ENCODE data around the gene CDK6. TPM values are rescaled to one million over a fixed set of nuclear protein-coding genes. Genes with fewer than 3 reads are reported as not detected.
"Not testable (repeated sequence)": the region's sequence is repeated elsewhere in the genome, so short reads cannot be mapped to it uniquely, and the experiment has no call there.

The CDK6 gene
- total RNA-seq, 4 donors from 2014 or later: 18.9 to 30.3 (median 24.2) TPM

GRCh38 chr7:92762851-92763250, 73.5 kb downstream of the CDK6 start:
- ATAC-seq (ENCODE audit: low FRiP score) (no peak), DNase-seq (ENCODE audit: low spot score) (no peak)
- TF ChIP-seq CTCF (IDR thresholded peaks at IDR 0.05): no peak

- ATAC-seq (ENCODE audit: low FRiP score) (no peak), DNase-seq (ENCODE audit: low spot score) (no peak)
- TF ChIP-seq CTCF (IDR thresholded peaks at IDR 0.05): no peak
Observed at GRCh38 chr7:92761391-92762097, 74.8 kb downstream of the CDK6 start.

- DNase-seq (ENCODE audit: low spot score): no peak
- no peak for TF ChIP-seq CTCF (IDR thresholded peaks at IDR 0.05)
- ATAC-seq (ENCODE audit: low FRiP score): no peak
Observed at GRCh38 chr7:92758796-92759431, 77.5 kb downstream of the CDK6 start.

GRCh38 chr7:92757311-92757910, 79.0 kb downstream of the CDK6 start:
- DNase-seq (ENCODE audit: low spot score); ATAC-seq (ENCODE audit: low FRiP score): not testable (repeated sequence)

- DNase-seq (ENCODE audit: low spot score): no peak
- ATAC-seq (ENCODE audit: low FRiP score): no peak
- TF ChIP-seq CTCF (IDR thresholded peaks at IDR 0.05): no peak
Observed at GRCh38 chr7:92755680-92756079, 80.7 kb downstream of the CDK6 start.

GRCh38 chr7:92754919-92755581, 81.3 kb downstream of the CDK6 start:
- TF ChIP-seq CTCF (IDR thresholded peaks at IDR 0.05): no peak
- DNase-seq (ENCODE audit: low spot score) (no peak), ATAC-seq (ENCODE audit: low FRiP score) (no peak)

GRCh38 chr7:92753614-92754013, 82.8 kb downstream of the CDK6 start:
- TF ChIP-seq CTCF (IDR thresholded peaks at IDR 0.05): no peak
- DNase-seq (ENCODE audit: low spot score) (no peak), ATAC-seq (ENCODE audit: low FRiP score) (no peak)
